CD4-positive, alpha-beta memory T cell (primary cell): ENCODE measurements around the gene TMEM233. TPM values are rescaled to one million over a fixed set of nuclear protein-coding genes. Genes with fewer than 3 reads are reported as not detected.

Experiments
- CTCF ChIA-PET: fragments of 350-600 bp; sonication (Branson Sonifier 250); formaldehyde crosslinking; loops from one replicate; lab custom pipeline; 2021; ENCODE audit warnings: inconsistent platforms; ENCODE audit not compliant: partially characterized antibody; lab: Charles Lee
- POLR2A ChIA-PET: fragments of 350-600 bp; sonication (Branson Sonifier 250); formaldehyde crosslinking; loops from one replicate; lab custom pipeline; 2021; ENCODE audit not compliant: partially characterized antibody; lab: Charles Lee
- DNase-seq, 5 donors: peaks; one replicate each; pipeline versions ENCODE4 v3.0.0 to v3.0.0-alpha.2; 2020 to 2022; ENCODE audit warnings: mixed read lengths in 1 of 5
- H3K27ac ChIP-seq: one replicate; pipeline ENCODE4 v1.7.0; 2013; ENCODE audit warnings: low read depth, low read length
- H3K27me3 ChIP-seq: 2 replicates; pipeline ENCODE4 v1.7.0; 2013; ENCODE audit warnings: mild to moderate bottlenecking, low read length, moderate library complexity; ENCODE audit not compliant: insufficient read depth
- H3K36me3 ChIP-seq: 2 replicates; pipeline ENCODE4 v1.7.0; 2013; ENCODE audit warnings: mild to moderate bottlenecking, low read length, moderate library complexity; ENCODE audit not compliant: insufficient read depth
- H3K4me1 ChIP-seq: 2 replicates; pipeline ENCODE4 v1.7.0; 2013; ENCODE audit warnings: mild to moderate bottlenecking, low read length, moderate library complexity; ENCODE audit not compliant: insufficient read depth
- H3K4me3 ChIP-seq, 2 donors: one replicate each; pipeline ENCODE4 v1.7.0; 2013; ENCODE audit warnings: low read length in 2 of 2, mild to moderate bottlenecking in 1 of 2
- H3K9me3 ChIP-seq, 2 donors: one replicate each; pipeline ENCODE4 v1.7.0; 2013; ENCODE audit warnings: low read length in 2 of 2, control low read depth in 1 of 2; ENCODE audit not compliant: control insufficient read depth in 1 of 2
- H3K27ac Mint-ChIP-seq, 7 donors: one replicate each; pipeline ENCODE4 v1.8.0; 2020 to 2021; ENCODE audit warnings: mixed read lengths in 7 of 7, mild to moderate bottlenecking in 6 of 7, inconsistent platforms in 3 of 7, moderate library complexity in 3 of 7
- H3K27me3 Mint-ChIP-seq, 2 donors: one replicate each; pipeline ENCODE4 v1.8.0; 2020 to 2021; ENCODE audit warnings: mixed read lengths in 2 of 2
- H3K36me3 Mint-ChIP-seq, 2 donors: one replicate each; pipeline ENCODE4 v1.8.0; 2020 to 2021; ENCODE audit warnings: mixed read lengths in 2 of 2, inconsistent platforms in 1 of 2, mild to moderate bottlenecking in 1 of 2
- H3K4me1 Mint-ChIP-seq, 4 donors: one replicate each; pipeline ENCODE4 v1.8.0; 2020 to 2021; ENCODE audit warnings: mixed read lengths in 4 of 4, mild to moderate bottlenecking in 1 of 4
- H3K4me3 Mint-ChIP-seq, 8 donors: one replicate each; pipeline ENCODE4 v1.8.0; 2020 to 2021; ENCODE audit warnings: mixed read lengths in 8 of 8, mild to moderate bottlenecking in 7 of 8, moderate library complexity in 6 of 8, inconsistent platforms in 3 of 8
- H3K9me3 Mint-ChIP-seq, 8 donors: one replicate each; pipeline ENCODE4 v1.8.0; 2020 to 2021; ENCODE audit warnings: mixed read lengths in 8 of 8, mild to moderate bottlenecking in 5 of 8, inconsistent platforms in 3 of 8, moderate library complexity in 1 of 8
- intact Hi-C: fragments of 100-400 bp; cut with micrococcal nuclease; formaldehyde crosslinking; loops from one replicate; pipeline ENCODE4 v1.15.1; 2023
- polyA plus RNA-seq, 2 donors: library from polyadenylated mRNA; unstranded; fragments of 300-500 nt; fragmentation: Illumina TruSeq; gene quantifications; one replicate each; pipeline ENCODE4 v1.2.3, GENCODE V29; 2021
- total RNA-seq, 2 experiments: library from RNA; stranded (reverse); gene quantifications; one replicate each; pipeline ENCODE4 v1.2.3, GENCODE V29; 2021

Gene TMEM233
- total and polyA plus RNA-seq, 4 experiments from 2014 or later, result not detected

DNA sequence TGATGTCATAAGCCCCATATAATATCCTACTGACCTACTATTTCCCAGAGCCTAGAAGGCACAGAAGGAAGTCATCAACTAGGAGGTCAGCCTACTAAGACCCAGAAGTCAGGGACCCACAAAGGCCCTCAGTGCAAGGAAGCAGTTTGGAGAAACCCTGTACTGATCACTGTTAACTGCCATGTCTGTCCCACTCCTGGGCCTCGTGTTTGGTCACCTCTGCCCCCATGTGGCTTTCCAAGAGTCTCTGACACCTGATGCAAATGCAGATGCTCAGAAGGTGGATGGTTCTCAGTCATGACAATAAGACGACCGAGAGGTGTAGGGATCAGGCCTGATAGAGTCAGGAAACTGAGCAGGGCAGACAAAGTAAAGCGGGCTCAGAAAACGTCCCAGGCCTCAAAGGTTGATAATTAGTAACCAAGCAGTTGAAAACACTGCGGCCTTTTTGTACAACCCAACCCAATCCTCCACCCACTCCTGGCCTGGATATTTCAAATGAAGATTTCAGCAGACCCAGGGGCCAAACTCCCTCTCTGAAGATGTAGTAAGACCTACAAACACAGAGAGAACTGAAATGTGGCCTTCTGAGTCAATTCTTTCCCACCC lies 97.7 kb downstream of the TMEM233 start:
- Mint-ChIP-seq H3K4me1 (no peaks in the 10 kb centered on the region), H3K36me3 (no peaks in the 10 kb centered on the region), H3K27ac (no peak overlapping the region), H3K4me3 (no peak overlapping the region), H3K27me3 (no peaks in the 10 kb centered on the region), H3K9me3 (no peaks in the 10 kb centered on the region)
- intact Hi-C loops, result loop anchor here (10.0 kb wide), 1 partner anchor 213 kb away; no protein-coding TSS in a partner anchor
- Histone ChIP-seq H3K36me3 (no peaks in the 10 kb centered on the region), H3K4me3 (no peak overlapping the region), H3K4me1 (no peaks in the 10 kb centered on the region), H3K27me3 (no peaks in the 10 kb centered on the region), H3K9me3 (no peaks in the 10 kb centered on the region), H3K27ac (no peak overlapping the region)
- ChIA-PET POLR2A (no interaction called here), CTCF (no interaction called here)
- DNase-seq, result no peak

DNA sequence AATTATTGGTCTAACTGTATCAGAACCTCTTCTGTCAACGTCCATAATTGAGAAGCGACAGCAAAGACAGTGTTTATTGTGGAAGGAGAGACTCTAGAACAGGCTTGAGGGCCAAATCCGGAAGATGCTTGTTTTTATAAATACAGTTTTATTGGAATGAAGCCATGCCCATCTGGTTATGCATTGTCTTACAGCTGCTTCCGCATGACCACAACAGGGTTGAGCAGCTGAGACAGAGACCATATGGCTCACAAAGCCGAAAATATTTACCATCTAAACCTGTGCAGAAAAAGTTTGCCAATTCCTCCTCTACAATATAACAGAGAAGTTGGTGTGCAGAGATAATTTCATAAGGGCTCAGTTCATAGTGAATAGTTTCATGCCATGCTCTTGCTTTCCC lies 98.8 kb downstream of the TMEM233 start:
- no peaks in the 10 kb centered on the region for H3K9me3 Mint-ChIP-seq
- no peak overlapping the region for H3K27ac Mint-ChIP-seq
- Histone ChIP-seq H3K9me3 (no peaks in the 10 kb centered on the region), H3K36me3 (no peaks in the 10 kb centered on the region), H3K4me1 (no peaks in the 10 kb centered on the region), H3K27me3 (no peaks in the 10 kb centered on the region), H3K27ac (no peak overlapping the region), H3K4me3 (no peak overlapping the region)
- no peaks in the 10 kb centered on the region for H3K4me1 Mint-ChIP-seq
- H3K4me3 Mint-ChIP-seq, result no peak overlapping the region
- H3K27me3 Mint-ChIP-seq, result no peaks in the 10 kb centered on the region
- H3K36me3 Mint-ChIP-seq, result no peaks in the 10 kb centered on the region
- ChIA-PET CTCF (no interaction called here), POLR2A (no interaction called here)
- no peak for DNase-seq
- intact Hi-C loops, result loop anchor here (10.0 kb wide), 1 partner anchor 212 kb away; no protein-coding TSS in a partner anchor

Other genes with a start within 250 kb of the TMEM233 start
- gene PRKAB1, start 74.4 kb downstream of the TMEM233 start, total RNA-seq, result 10 to 100 TPM; 43.4 to 47.6 TPM
- 10 to 100 TPM; 41.7 to 59.3 TPM for gene PRKAB1, start 74.4 kb downstream of the TMEM233 start, polyA plus RNA-seq